A549 (cell line): Measurements from ENCODE around the gene SZT2. TPM values are rescaled to one million over a fixed set of nuclear protein-coding genes. Genes with fewer than 3 reads are reported as not detected.

ENCODE experiments used
- ATAC-seq, 2 experiments: fragments of 200-7000 bp in 1 of 2; fragments of >200 bp in 1 of 2; cut with Nextera tagmentation in 1 of 2; cut with Tn5 transposase in 1 of 2; 3 replicates each; pipeline versions ENCODE4 v1.8.0 to v1.9.1; 2018 to 2020; ENCODE audit warnings: mild to moderate bottlenecking in 1 of 2, moderate library complexity in 1 of 2
- CTCF ChIA-PET: fragments of 300-600 bp; sonication (Branson Sonifier 250); formaldehyde crosslinking; extraction: SDS; loops from one replicate; lab custom pipeline; 2021; ENCODE audit warnings: antibody characterized with exemption, inconsistent platforms; lab: Yijun Ruan, JAX
- POLR2A ChIA-PET: fragments of 350-600 bp; formaldehyde crosslinking; extraction: SDS; loops from one replicate; lab custom pipeline; 2021; ENCODE audit warnings: antibody characterized with exemption, inconsistent platforms; lab: Yijun Ruan, JAX
- DNase-seq, 2 experiments: peaks; one replicate each; pipeline versions ENCODE4 v3.0.0 to v3.0.0-alpha.2; 2011 to 2016; ENCODE audit warnings: low read depth in 1 of 2, low spot score in 1 of 2
- FAIRE-seq: peaks from 2 replicates; lab custom pipeline; 2011; peaks lifted over from hg19 to GRCh38; lab: Jason Lieb, UNC
- H3K27ac ChIP-seq, 2 experiments: fragments of >200 bp; sonication (Bioruptor Twin); formaldehyde crosslinking; 3 replicates each; pipeline ENCODE4 v1.5.1; 2016 to 2017
- H3K4me1 ChIP-seq: fragments of >200 bp; sonication (Bioruptor Twin); formaldehyde crosslinking; 3 replicates; pipeline ENCODE4 v1.6.1; 2016
- H3K4me2 ChIP-seq: fragments of >200 bp; sonication (Bioruptor Twin); formaldehyde crosslinking; 3 replicates; pipeline ENCODE4 v1.6.1; 2016
- H3K4me3 ChIP-seq: fragments of >200 bp; sonication (Bioruptor Twin); formaldehyde crosslinking; 3 replicates; pipeline ENCODE4 v1.5.1; 2016
- H3K9me3 ChIP-seq: fragments of >200 bp; sonication (Bioruptor Twin); formaldehyde crosslinking; 3 replicates; pipeline ENCODE4 v1.6.1; 2016
- CBX8 ChIP-seq: fragments of 200-600 bp; sonication (generic); IDR thresholded peaks from 2 replicates; pipeline ENCODE4 v1.6.1; 2016
- CHD2 ChIP-seq: fragments of 150-350 bp; IDR thresholded peaks from 2 replicates; pipeline ENCODE4 v1.6.1; 2014; ENCODE audit warnings: low read length; ENCODE audit not compliant: partially characterized antibody
- EHMT2 ChIP-seq: fragments of 200-600 bp; sonication (generic); IDR thresholded peaks from 2 replicates; pipeline ENCODE4 v1.6.1; 2016; ENCODE audit warnings: antibody characterized with exemption, low read depth, mild to moderate bottlenecking, moderate library complexity
- EP300 ChIP-seq, 2 experiments: fragments of >200 bp; sonication (Bioruptor Twin); formaldehyde crosslinking; IDR thresholded peaks; 2 replicates in 1 of 2; 3 replicates in 1 of 2; pipeline ENCODE4 v1.6.1; 2016 to 2017
- FOSL2 ChIP-seq, 2 experiments: fragments of 450-650 bp in 1 of 2; fragments of >200 bp in 1 of 2; sonication (Bioruptor Twin) in 1 of 2; formaldehyde crosslinking; IDR thresholded peaks; 2 replicates each; pipeline versions ENCODE4 v1.5.0 to v1.6.1; 2016 to 2020; ENCODE audit warnings: mild to moderate bottlenecking in 1 of 2, moderate library complexity in 1 of 2
- GATA3 ChIP-seq: IDR thresholded peaks from 2 replicates; pipeline ENCODE4 v1.6.1; 2012; ENCODE audit warnings: borderline replicate concordance
- JUNB ChIP-seq: fragments of >200 bp; sonication (Bioruptor Twin); formaldehyde crosslinking; IDR thresholded peaks from 2 replicates; pipeline ENCODE4 v1.6.1; 2016
- KDM5A ChIP-seq: fragments of 200-600 bp; sonication (generic); IDR thresholded peaks from 2 replicates; pipeline ENCODE4 v1.6.1; 2016; ENCODE audit warnings: antibody characterized with exemption, mild to moderate bottlenecking
- MAFK ChIP-seq: fragments of 450-650 bp; IDR thresholded peaks from 2 replicates; pipeline ENCODE4 v1.6.1; 2014; ENCODE audit not compliant: partially characterized antibody
- NPAS2 ChIP-seq: fragments of 250-450 bp; sonication (Bioruptor Pico); IDR thresholded peaks from 2 replicates; pipeline ENCODE4 v1.8.0; 2022; ENCODE audit warnings: mild to moderate bottlenecking, moderate library complexity, borderline replicate concordance
- NR3C1 ChIP-seq: fragments of >200 bp; sonication (Bioruptor Twin); formaldehyde crosslinking; IDR thresholded peaks from 3 replicates; pipeline ENCODE4 v1.6.1; 2017
- PHF8 ChIP-seq: fragments of 200-600 bp; sonication (generic); IDR thresholded peaks from 2 replicates; pipeline ENCODE4 v1.6.1; 2016; ENCODE audit warnings: low read depth, mild to moderate bottlenecking, antibody characterized with exemption, moderate library complexity, borderline replicate concordance
- POLR2A ChIP-seq: IDR thresholded peaks from 2 replicates; pipeline ENCODE4 v1.6.1; 2012; ENCODE audit warnings: mild to moderate bottlenecking, low read length
- RAD21 ChIP-seq, 2 experiments: fragments of >200 bp in 1 of 2; sonication (Bioruptor Twin) in 1 of 2; formaldehyde crosslinking in 1 of 2; IDR thresholded peaks in 1 of 2; conservative IDR thresholded peaks in 1 of 2; 2 replicates in 1 of 2; 3 replicates in 1 of 2; pipeline ENCODE4 v1.6.1; 2012 to 2018; ENCODE audit warnings: inconsistent platforms in 1 of 2
- RCOR1 ChIP-seq: fragments of 150-350 bp; IDR thresholded peaks from 2 replicates; pipeline ENCODE4 v1.6.1; 2014; ENCODE audit warnings: antibody characterized with exemption, low read length, low read depth
- RFX5 ChIP-seq: fragments of 450-650 bp; IDR thresholded peaks from 2 replicates; pipeline ENCODE4 v1.7.1; 2014; ENCODE audit warnings: antibody characterized with exemption, mild to moderate bottlenecking, moderate library complexity
- SMC3 ChIP-seq: fragments of >200 bp; sonication (Bioruptor Twin); formaldehyde crosslinking; IDR thresholded peaks from 3 replicates; pipeline ENCODE4 v1.6.1; 2018; ENCODE audit warnings: inconsistent platforms
- TP53 ChIP-seq: fragments of 250-450 bp; sonication (Bioruptor Pico); IDR thresholded peaks from 2 replicates; pipeline ENCODE4 v1.5.0; 2021; ENCODE audit warnings: mild to moderate bottlenecking, moderate library complexity
- ZC3H11A ChIP-seq: fragments of 450-650 bp; IDR thresholded peaks from 2 replicates; pipeline ENCODE4 v1.6.1; 2014; ENCODE audit warnings: antibody characterized with exemption, mild to moderate bottlenecking
- WGBS: methylation state at CpG from one replicate; pipeline ENCODE4 v1.1.6; 2017; ENCODE audit errors: missing lambda C conversion rate; 5-methylcytosine and 5-hydroxymethylcytosine counted together
- polyA plus RNA-seq, 4 experiments: library from polyadenylated mRNA; depleted of rRNA in 3 of 4; stranded (reverse); fragments of >200 nt; fragmentation: RNase III in 1 of 4; extraction: RNeasy Plus Mini Kit Qiagen cat#74134 plus additional on column Dnase treatment in 1 of 4; gene quantifications; 2 replicates in 3 of 4; 3 replicates in 1 of 4; pipeline ENCODE4 v1.2.3, GENCODE V29; 2011 to 2017
- TF ChIP-seq, protein P1 (sequence below): fragments of >200 bp; sonication (Bioruptor Twin); formaldehyde crosslinking; IDR thresholded peaks from 3 replicates; pipeline ENCODE4 v1.5.1; 2016
- TF ChIP-seq, protein P2 (sequence below): fragments of >200 bp; sonication (Bioruptor Twin); formaldehyde crosslinking; IDR thresholded peaks from 3 replicates; pipeline ENCODE4 v1.6.1; 2016
- TF ChIP-seq, protein P3 (sequence below): IDR thresholded peaks from 2 replicates; pipeline ENCODE4 v1.6.1; 2012; ENCODE audit warnings: low read depth, borderline replicate concordance

The SZT2 gene
- polyA plus RNA-seq, 2 of the 4 experiments (the other 2 are of a cell fraction) = 6.1 to 6.5 TPM

DNA sequence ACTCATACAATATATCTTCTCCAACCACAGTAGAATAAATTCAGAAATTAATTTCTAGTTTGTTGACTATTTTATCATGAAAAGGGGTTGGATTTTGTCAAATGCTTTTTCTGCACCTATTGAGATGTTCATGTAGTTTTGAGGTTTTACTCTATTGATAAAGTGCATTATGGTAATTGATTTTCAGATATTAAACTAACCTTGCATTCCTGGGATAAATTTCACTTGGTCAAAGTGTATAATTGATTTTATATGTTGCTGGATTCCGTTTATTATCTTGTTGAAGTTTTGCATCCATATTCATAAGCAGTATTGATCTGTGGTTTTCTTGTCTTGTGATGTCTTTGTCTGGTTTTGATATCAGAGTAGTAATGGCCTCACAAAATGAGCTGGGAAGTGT is 98.5 kb downstream of the SZT2 start (continued):
- TF ChIP-seq, protein P1, sequence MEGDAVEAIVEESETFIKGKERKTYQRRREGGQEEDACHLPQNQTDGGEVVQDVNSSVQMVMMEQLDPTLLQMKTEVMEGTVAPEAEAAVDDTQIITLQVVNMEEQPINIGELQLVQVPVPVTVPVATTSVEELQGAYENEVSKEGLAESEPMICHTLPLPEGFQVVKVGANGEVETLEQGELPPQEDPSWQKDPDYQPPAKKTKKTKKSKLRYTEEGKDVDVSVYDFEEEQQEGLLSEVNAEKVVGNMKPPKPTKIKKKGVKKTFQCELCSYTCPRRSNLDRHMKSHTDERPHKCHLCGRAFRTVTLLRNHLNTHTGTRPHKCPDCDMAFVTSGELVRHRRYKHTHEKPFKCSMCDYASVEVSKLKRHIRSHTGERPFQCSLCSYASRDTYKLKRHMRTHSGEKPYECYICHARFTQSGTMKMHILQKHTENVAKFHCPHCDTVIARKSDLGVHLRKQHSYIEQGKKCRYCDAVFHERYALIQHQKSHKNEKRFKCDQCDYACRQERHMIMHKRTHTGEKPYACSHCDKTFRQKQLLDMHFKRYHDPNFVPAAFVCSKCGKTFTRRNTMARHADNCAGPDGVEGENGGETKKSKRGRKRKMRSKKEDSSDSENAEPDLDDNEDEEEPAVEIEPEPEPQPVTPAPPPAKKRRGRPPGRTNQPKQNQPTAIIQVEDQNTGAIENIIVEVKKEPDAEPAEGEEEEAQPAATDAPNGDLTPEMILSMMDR = no peak
- no peak for TF ChIP-seq PHF8
- TF ChIP-seq POLR2A = no peak
- no peak for TF ChIP-seq MAFK
- TF ChIP-seq TP53 (CRISPR knock-in tag) = no peak

DNA sequence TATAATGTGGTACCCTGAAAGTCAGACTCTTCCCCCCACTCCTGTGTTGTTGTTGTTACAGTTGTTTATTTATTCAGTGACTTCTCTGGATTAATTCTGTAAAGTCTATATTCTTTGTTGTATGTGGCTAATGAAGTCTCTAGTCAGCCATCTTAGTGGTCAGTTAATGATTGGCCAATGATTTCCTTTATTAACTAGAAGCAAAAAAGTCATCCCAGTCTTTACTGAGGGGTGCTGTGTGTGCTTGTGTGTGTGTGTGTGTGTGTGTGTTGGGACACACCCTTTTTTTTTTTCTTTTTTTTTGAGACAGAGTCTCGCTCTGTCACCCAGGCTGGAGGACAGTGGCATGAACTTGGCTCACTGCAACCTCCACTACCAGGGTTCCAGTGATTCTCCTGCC is 101.4 kb downstream of the SZT2 start:
- ATAC-seq = no peak
- FAIRE-seq = no peak
- Histone ChIP-seq H3K9me3 (peaks cover 20% of the 10 kb centered on the region; the same call in 2 of the 3 replicates), H3K4me3 (no peak overlapping the region), H3K4me1 (peaks cover 6% of the 10 kb centered on the region; the same call in 1 of the 3 replicates), H3K4me2 (no peak overlapping the region), H3K27ac (no peak overlapping the region)
- ChIA-PET CTCF (no interaction called here), POLR2A (no interaction called here)
- WGBS = 100% methylated on average over 1 of the region's 1 CpG
- TF ChIP-seq SMC3 = no peak
- no peak for TF ChIP-seq KDM5A
- TF ChIP-seq EHMT2 = no peak
- no peak for TF ChIP-seq FOSL2 (IDR thresholded peaks at IDR 0.05)
- no peak for TF ChIP-seq FOSL2 (CRISPR knock-in tag; IDR thresholded peaks at IDR 0.05)
- no peak for TF ChIP-seq CBX8
- no peak for TF ChIP-seq CHD2
- TF ChIP-seq PHF8 = no peak
- TF ChIP-seq, protein P2, sequence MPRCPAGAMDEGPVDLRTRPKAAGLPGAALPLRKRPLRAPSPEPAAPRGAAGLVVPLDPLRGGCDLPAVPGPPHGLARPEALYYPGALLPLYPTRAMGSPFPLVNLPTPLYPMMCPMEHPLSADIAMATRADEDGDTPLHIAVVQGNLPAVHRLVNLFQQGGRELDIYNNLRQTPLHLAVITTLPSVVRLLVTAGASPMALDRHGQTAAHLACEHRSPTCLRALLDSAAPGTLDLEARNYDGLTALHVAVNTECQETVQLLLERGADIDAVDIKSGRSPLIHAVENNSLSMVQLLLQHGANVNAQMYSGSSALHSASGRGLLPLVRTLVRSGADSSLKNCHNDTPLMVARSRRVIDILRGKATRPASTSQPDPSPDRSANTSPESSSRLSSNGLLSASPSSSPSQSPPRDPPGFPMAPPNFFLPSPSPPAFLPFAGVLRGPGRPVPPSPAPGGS = no peak
- no peak for TF ChIP-seq NR3C1
- no peak for TF ChIP-seq RAD21 (conservative IDR thresholded peaks at IDR 0.05 in 1 of 2, IDR thresholded peaks at IDR 0.05 in 1 of 2)
- no peak for TF ChIP-seq RCOR1
- TF ChIP-seq JUNB = no peak
- no peak for DNase-seq

DNA sequence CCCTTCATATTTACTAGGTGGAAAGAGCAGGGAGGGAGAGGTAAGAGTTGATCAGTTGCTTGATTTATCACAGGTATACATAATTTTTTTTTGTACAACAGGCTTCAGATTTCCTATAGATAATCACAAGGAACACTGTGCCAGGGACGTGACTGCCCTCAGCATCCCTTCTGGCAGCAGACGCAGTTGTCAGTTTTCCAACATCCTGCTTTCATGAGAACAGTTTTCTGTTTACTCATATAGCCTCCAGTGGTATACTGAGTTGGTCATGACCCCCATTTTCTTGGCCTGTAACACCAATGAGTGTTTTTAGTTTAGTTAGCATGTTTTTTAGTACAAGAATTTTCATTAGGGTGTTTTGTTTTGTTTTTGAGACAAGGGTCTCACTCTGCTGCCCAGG is 103.1 kb downstream of the SZT2 start:
- no peak for ATAC-seq
- Histone ChIP-seq H3K4me2 (no peak overlapping the region), H3K4me1 (peaks cover 6% of the 10 kb centered on the region; the same call in 1 of the 3 replicates), H3K4me3 (no peak overlapping the region), H3K27ac (no peak overlapping the region), H3K9me3 (peaks cover 19% of the 10 kb centered on the region; the same call in 2 of the 3 replicates)
- POLR2A ChIA-PET = no interaction called here
- no peak for FAIRE-seq
- 56% methylated on average over 2 of the region's 2 CpGs for WGBS
- TF ChIP-seq NPAS2 (CRISPR knock-in tag) = no peak
- TF ChIP-seq, protein P3, sequence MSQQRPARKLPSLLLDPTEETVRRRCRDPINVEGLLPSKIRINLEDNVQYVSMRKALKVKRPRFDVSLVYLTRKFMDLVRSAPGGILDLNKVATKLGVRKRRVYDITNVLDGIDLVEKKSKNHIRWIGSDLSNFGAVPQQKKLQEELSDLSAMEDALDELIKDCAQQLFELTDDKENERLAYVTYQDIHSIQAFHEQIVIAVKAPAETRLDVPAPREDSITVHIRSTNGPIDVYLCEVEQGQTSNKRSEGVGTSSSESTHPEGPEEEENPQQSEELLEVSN = no peak
- no peak for TF ChIP-seq RFX5
- no peak for TF ChIP-seq CHD2
- no peak for TF ChIP-seq EP300 (IDR thresholded peaks at IDR 0.05)
- TF ChIP-seq ZC3H11A = no peak
- no peak for TF ChIP-seq CBX8
- TF ChIP-seq KDM5A = no peak
- TF ChIP-seq GATA3 = no peak
- TF ChIP-seq, all 56 proteins: peak for 0
- CTCF ChIA-PET = no interaction called here
- DNase-seq = no peak
